ENCODE data around the gene PLEKHA1.

Gene PLEKHA1

GRCh38 chr10:122462533-122463465, 88.3 kb downstream of the PLEKHA1 start:
- no peak for FAIRE-seq

GRCh38 chr10:122463466-122464249, 89.2 kb downstream of the PLEKHA1 start:
- no peak for FAIRE-seq

- FAIRE-seq: no peak
These were observed 89.7 kb downstream of the PLEKHA1 start for GRCh38 chr10:122464250-122464510.

GRCh38 chr10:122464586-122464985, 90.1 kb downstream of the PLEKHA1 start:
- no peak for FAIRE-seq

GRCh38 chr10:122465401-122466040, 91.0 kb downstream of the PLEKHA1 start:
- no peak for FAIRE-seq

- FAIRE-seq: no peak
These were observed 92.5 kb downstream of the PLEKHA1 start for GRCh38 chr10:122466951-122467381.

GRCh38 chr10:122467701-122468100, 93.2 kb downstream of the PLEKHA1 start:
- FAIRE-seq: no peak

GRCh38 chr10:122468307-122468925, 93.9 kb downstream of the PLEKHA1 start:
- no peak for FAIRE-seq

GRCh38 chr10:122468926-122469781, 94.6 kb downstream of the PLEKHA1 start:
- no peak for FAIRE-seq

- FAIRE-seq: no peak
These were observed 95.3 kb downstream of the PLEKHA1 start for GRCh38 chr10:122469848-122470247.

GRCh38 chr10:122471531-122472177, 97.1 kb downstream of the PLEKHA1 start:
- FAIRE-seq: no peak

GRCh38 chr10:122473116-122473515, 98.6 kb downstream of the PLEKHA1 start:
- FAIRE-seq: no peak

GRCh38 chr10:122474131-122474818, 99.8 kb downstream of the PLEKHA1 start:
- FAIRE-seq: no peak

GRCh38 chr10:122475100-122475499, 100.6 kb downstream of the PLEKHA1 start:
- FAIRE-seq: no peak

- no peak for FAIRE-seq
These were observed 101.3 kb downstream of the PLEKHA1 start for GRCh38 chr10:122475591-122476332.

GRCh38 chr10:122476333-122476695, 101.8 kb downstream of the PLEKHA1 start:
- FAIRE-seq: no peak

- FAIRE-seq: no peak
These were observed 102.9 kb downstream of the PLEKHA1 start for GRCh38 chr10:122477436-122477835.

- FAIRE-seq: no peak
These were observed 104.5 kb downstream of the PLEKHA1 start for GRCh38 chr10:122478971-122479370.

- no peak for FAIRE-seq
These were observed 105.8 kb downstream of the PLEKHA1 start for GRCh38 chr10:122480146-122480833.

Data from TTC549 (cell line).